Fibroblast of lung (primary cell): ENCODE results near the gene NACC1. TPM values are rescaled to one million over a fixed set of nuclear protein-coding genes. Genes with fewer than 3 reads are reported as not detected.
"Not testable (repeated sequence)": the region's sequence is repeated elsewhere in the genome, so short reads cannot be mapped to it uniquely, and the experiment has no call there.

Experiments used
- DNase-seq, 2 donors: peaks; one replicate each; pipeline versions ENCODE4 v3.0.0 to v3.0.0-alpha.2; 2010; ENCODE audit warnings: low read depth in 2 of 2
- H2AFZ ChIP-seq: 2 replicates; pipeline ENCODE4 v1.5.1; 2012; ENCODE audit warnings: low read length, control low read depth, inconsistent platforms
- H3K27ac ChIP-seq: 2 replicates; pipeline ENCODE4 v1.5.1; 2011; ENCODE audit warnings: low read length, control low read depth; ENCODE audit not compliant: insufficient read depth
- H3K27me3 ChIP-seq: 2 replicates; pipeline ENCODE4 v1.5.1; 2011; ENCODE audit warnings: mild to moderate bottlenecking, low read length; ENCODE audit not compliant: control insufficient read depth, insufficient read depth
- H3K36me3 ChIP-seq: 2 replicates; pipeline ENCODE4 v1.5.1; 2011; ENCODE audit warnings: low read length; ENCODE audit not compliant: control insufficient read depth, insufficient read depth
- H3K4me1 ChIP-seq: 2 replicates; pipeline ENCODE4 v1.5.1; 2011; ENCODE audit warnings: low read length; ENCODE audit not compliant: control insufficient read depth, insufficient read depth; ENCODE audit errors: extremely low read depth
- H3K4me2 ChIP-seq: 2 replicates; pipeline ENCODE4 v1.5.1; 2011; ENCODE audit warnings: low read length, control low read depth; ENCODE audit not compliant: insufficient read depth; ENCODE audit errors: extremely low read depth
- H3K4me3 ChIP-seq, 4 experiments: fragments of 200-600 bp in 1 of 4; sonication (generic) in 1 of 4; replicated peaks in 1 of 4; 2 replicates each; pipeline ENCODE4 v1.5.1; 2011 to 2016; ENCODE audit warnings: low read length in 4 of 4, low read depth in 3 of 4, mild to moderate bottlenecking in 3 of 4, control low read depth in 2 of 4, inconsistent platforms in 1 of 4, mixed read lengths in 1 of 4; ENCODE audit not compliant: insufficient read depth in 1 of 4; ENCODE audit errors: control extremely low read depth in 1 of 4
- H3K79me2 ChIP-seq: 2 replicates; pipeline ENCODE4 v1.5.1; 2012; ENCODE audit warnings: mild to moderate bottlenecking, low read length, inconsistent platforms; ENCODE audit not compliant: control insufficient read depth, insufficient read depth
- H3K9ac ChIP-seq: 2 replicates; pipeline ENCODE4 v1.5.1; 2011; ENCODE audit warnings: mild to moderate bottlenecking, low read length, control low read depth; ENCODE audit not compliant: insufficient read depth
- H3K9me3 ChIP-seq: 2 replicates; pipeline ENCODE4 v1.5.1; 2012; ENCODE audit warnings: low read depth, low read length; ENCODE audit not compliant: control insufficient read depth, insufficient read depth
- H4K20me1 ChIP-seq: 2 replicates; pipeline ENCODE4 v1.5.1; 2011; ENCODE audit warnings: low read length; ENCODE audit not compliant: control insufficient read depth, insufficient read depth; ENCODE audit errors: extremely low read depth
- CTCF ChIP-seq, 2 donors: IDR thresholded peaks in 1 of 2; conservative IDR thresholded peaks in 1 of 2; 1 replicate in 1 of 2; 2 replicates in 1 of 2; pipeline ENCODE4 v1.5.1; 2011 to 2012; ENCODE audit warnings: low read length in 2 of 2, control low read depth in 1 of 2, inconsistent platforms in 1 of 2, low read depth in 1 of 2, mild to moderate bottlenecking in 1 of 2
- EZH2 ChIP-seq: IDR thresholded peaks from 2 replicates; pipeline ENCODE4 v1.5.1; 2012; ENCODE audit warnings: low read length, control low read depth, mild to moderate bottlenecking; ENCODE audit errors: missing control alignments
- polyA plus RNA-seq, 2 donors: library from polyadenylated mRNA; depleted of rRNA in 1 of 2; stranded (reverse) in 1 of 2; unstranded in 1 of 2; fragments of >200 nt; gene quantifications; 2 replicates each; pipeline ENCODE4 v1.2.1, GENCODE V29; 2011 to 2012; ENCODE audit warnings: missing spikeins in 1 of 2
- total RNA-seq: library from RNA; depleted of rRNA; stranded (reverse); fragments of >200 nt; gene quantifications from 2 replicates; pipeline ENCODE4 v1.2.1, GENCODE V29; 2014

The NACC1 gene
- total and polyA plus RNA-seq, 2 donors (not counting 1 experiment from before 2014, with no cell fraction given) = 31.9 to 33.5 TPM

- Histone ChIP-seq H3K4me3 (no peak overlapping the region), H2AFZ (peak overlapping the region; percentile 58), H4K20me1 (no peaks in the 10 kb centered on the region), H3K27ac (peak overlapping the region; percentile 34), H3K9ac (no peak overlapping the region), H3K9me3 (no peaks in the 10 kb centered on the region), H3K79me2 (no peaks in the 10 kb centered on the region), H3K27me3 (no peaks in the 10 kb centered on the region), H3K36me3 (no peaks in the 10 kb centered on the region), H3K4me1 (peaks cover 8% of the 10 kb centered on the region), H3K4me2 (no peak overlapping the region)
- DNase-seq = peak; percentile 61 to 76
- no peak for TF ChIP-seq EZH2
- TF ChIP-seq CTCF (conservative IDR thresholded peaks at IDR 0.05 in 1 of 2, IDR thresholded peaks at IDR 0.05 in 1 of 2; ENCODE audit: low read depth in 1 of 2, low read length in 2 of 2) = no peak
Measured at GRCh38 chr19:13181747-13182388, 63.8 kb downstream of the NACC1 start.

GRCh38 chr19:13184926-13185325 is 66.9 kb downstream of the NACC1 start:
- not testable (repeated sequence) for H3K9ac ChIP-seq, H3K4me1 ChIP-seq, H3K27me3 ChIP-seq, H3K36me3 ChIP-seq, H4K20me1 ChIP-seq, H2AFZ ChIP-seq, H3K9me3 ChIP-seq, H3K4me2 ChIP-seq, H3K79me2 ChIP-seq, H3K27ac ChIP-seq, H3K4me3 ChIP-seq, DNase-seq

DNA sequence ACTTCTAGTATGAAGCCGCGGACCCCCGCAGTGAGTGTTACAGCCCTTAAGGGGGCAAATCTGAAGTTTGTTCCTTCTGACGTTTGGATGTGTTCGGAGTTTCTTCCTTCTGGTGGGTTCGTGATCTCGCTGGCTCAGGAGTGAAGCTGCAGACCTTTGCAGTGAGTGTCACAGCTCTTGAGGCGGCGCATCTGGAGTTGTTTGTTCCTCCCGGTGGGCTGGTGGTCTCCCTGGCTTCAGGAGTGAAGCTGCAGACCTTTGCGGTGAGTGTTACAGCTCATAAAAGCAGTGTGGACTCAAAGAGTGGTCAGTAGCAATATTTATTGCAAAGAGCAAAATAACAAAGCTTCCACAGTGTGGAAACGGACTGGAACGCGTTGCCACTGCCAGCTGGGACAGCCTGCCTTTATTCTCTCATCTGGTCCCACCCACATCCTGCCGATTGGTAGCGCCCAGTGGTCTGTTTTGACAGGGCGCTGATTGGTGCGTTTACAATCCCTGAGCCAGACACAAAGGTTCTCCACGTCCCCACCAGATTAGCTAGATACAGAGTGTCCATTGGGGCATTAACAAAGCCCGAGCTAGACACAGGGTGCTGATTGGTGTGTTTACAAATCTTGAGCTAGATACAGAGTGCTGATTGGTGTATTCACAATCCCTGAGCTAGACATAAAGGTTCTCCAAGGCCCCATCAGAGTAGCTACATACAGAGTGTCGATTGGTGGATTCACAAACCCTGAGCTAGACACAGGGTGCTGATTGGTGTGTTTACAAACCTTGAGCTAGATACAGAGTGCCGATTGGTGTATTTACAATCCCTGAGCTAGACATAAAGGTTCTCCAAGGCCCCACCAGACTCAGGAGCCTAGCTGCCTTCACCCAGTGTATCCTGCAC is 67.9 kb downstream of the NACC1 start:
- H3K27ac ChIP-seq, H3K4me2 ChIP-seq, H3K79me2 ChIP-seq, H2AFZ ChIP-seq, H3K36me3 ChIP-seq, H3K27me3 ChIP-seq, H3K4me1 ChIP-seq, DNase-seq, H3K4me3 ChIP-seq, H3K9me3 ChIP-seq, H4K20me1 ChIP-seq, H3K9ac ChIP-seq: not testable (repeated sequence)

- not testable (repeated sequence) for H3K9me3 ChIP-seq, H3K4me1 ChIP-seq, H3K27ac ChIP-seq, H4K20me1 ChIP-seq, H3K4me3 ChIP-seq, H3K9ac ChIP-seq, H3K36me3 ChIP-seq, H2AFZ ChIP-seq, H3K79me2 ChIP-seq, H3K4me2 ChIP-seq, DNase-seq, H3K27me3 ChIP-seq
Measured at GRCh38 chr19:13186688-13187087, 68.6 kb downstream of the NACC1 start.
